Measurements from ENCODE around the gene HLCS. TPM values are rescaled to one million over a fixed set of nuclear protein-coding genes. Genes with fewer than 3 reads are reported as not detected.

The HLCS gene
- polyA plus RNA-seq, 1 experiment, result 22.3 TPM

DNA sequence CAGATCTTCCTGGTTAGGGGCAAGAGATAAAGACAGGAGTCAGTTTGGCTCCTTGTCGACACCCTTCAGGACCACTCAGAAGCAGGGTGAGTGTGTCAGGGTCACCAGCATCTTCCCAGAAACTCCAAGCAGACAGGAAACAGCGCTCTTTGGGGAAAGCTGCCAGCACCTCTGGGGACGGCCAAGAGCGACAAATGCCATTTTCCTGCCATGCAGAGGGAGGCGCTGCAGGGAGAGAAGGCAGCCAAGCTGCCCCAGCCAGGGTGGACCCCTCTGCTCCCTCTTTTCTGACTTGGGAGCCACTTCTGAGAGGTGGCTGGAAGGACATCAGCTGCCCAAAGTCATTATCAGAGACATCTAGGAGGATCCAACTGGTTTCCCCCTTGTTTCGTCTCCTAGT is 238.6 kb downstream of the HLCS start:
- Histone ChIP-seq H3K9me3 (ENCODE audit: control insufficient read depth, insufficient read depth, low read length) (peaks cover 2% of the 10 kb centered on the region; the same call in 1 of the 2 replicates), H3K27me3 (ENCODE audit: control insufficient read depth, insufficient read depth, low read length) (peaks cover 61% of the 10 kb centered on the region), H3K4me3 (ENCODE audit: low read depth, low read length) (no peak overlapping the region), H3K27ac (ENCODE audit: low read depth, low read length) (no peak overlapping the region)
- TF ChIP-seq, protein P1, sequence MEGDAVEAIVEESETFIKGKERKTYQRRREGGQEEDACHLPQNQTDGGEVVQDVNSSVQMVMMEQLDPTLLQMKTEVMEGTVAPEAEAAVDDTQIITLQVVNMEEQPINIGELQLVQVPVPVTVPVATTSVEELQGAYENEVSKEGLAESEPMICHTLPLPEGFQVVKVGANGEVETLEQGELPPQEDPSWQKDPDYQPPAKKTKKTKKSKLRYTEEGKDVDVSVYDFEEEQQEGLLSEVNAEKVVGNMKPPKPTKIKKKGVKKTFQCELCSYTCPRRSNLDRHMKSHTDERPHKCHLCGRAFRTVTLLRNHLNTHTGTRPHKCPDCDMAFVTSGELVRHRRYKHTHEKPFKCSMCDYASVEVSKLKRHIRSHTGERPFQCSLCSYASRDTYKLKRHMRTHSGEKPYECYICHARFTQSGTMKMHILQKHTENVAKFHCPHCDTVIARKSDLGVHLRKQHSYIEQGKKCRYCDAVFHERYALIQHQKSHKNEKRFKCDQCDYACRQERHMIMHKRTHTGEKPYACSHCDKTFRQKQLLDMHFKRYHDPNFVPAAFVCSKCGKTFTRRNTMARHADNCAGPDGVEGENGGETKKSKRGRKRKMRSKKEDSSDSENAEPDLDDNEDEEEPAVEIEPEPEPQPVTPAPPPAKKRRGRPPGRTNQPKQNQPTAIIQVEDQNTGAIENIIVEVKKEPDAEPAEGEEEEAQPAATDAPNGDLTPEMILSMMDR (IDR thresholded peaks at IDR 0.05; ENCODE audit: low read depth, low read length), result no peak
- CTCF ChIA-PET, result no interaction called here
- POLR2A ChIA-PET, result no interaction called here
- no peak for DNase-seq (ENCODE audit: low read depth, low spot score)

DNA sequence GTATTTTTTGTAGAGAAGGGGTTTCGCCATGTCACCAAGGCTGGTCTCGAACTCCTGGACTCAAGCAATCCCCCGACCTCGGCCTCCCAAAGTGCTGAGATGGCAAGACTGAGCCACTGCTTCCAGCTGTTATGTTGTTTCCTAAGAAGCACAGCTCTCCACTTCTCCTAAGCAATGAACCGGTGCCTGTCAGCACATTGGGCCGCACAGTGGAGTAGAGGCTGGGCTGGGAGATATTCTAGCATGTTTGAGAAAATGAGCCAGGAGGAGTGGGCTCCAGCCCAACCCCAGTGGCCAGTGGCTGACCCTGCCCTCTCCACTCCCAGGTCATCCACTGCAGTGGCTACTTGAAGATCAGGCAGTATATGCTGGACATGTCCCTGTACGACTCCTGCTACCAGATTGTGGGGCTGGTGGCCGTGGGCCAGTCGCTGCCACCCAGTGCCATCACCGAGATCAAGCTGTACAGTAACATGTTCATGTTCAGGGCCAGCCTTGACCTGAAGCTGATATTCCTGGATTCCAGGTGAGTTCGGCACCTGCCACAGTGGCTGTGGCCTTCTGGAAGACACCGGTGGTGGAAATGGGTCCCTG is 240.6 kb downstream of the HLCS start:
- peaks cover 52% of the 10 kb centered on the region for H3K27me3 ChIP-seq (ENCODE audit: control insufficient read depth, insufficient read depth, low read length)
- POLR2A ChIA-PET, result no interaction called here
- H3K9me3 ChIP-seq (ENCODE audit: control insufficient read depth, insufficient read depth, low read length), result no peaks in the 10 kb centered on the region; the same call in 1 of the 2 replicates
- no peak for DNase-seq (ENCODE audit: low read depth, low spot score)
- TF ChIP-seq, protein P1 (IDR thresholded peaks at IDR 0.05; ENCODE audit: low read depth, low read length), result no peak
- H3K4me3 ChIP-seq (ENCODE audit: low read depth, low read length), result no peak overlapping the region
- H3K27ac ChIP-seq (ENCODE audit: low read depth, low read length), result no peak overlapping the region
- CTCF ChIA-PET, result no interaction called here

DNA sequence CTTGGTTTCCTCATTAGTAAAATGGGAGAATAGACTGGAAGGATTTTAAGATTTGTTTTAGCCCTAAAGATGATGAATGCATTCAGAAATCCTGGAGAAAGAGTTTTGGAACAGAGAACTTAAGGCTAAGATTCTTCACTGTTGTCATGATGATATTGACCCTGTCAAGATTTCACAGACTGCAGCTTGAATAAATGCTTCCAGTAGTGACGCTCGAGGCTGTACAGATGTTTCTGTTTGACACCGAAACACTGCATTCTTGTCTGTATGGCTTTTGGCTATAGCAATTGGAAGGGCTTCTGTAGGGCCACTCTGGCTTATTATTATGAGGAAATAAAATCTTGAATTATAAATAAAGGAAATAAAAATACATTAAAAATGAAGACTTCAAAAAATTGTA is 241.8 kb downstream of the HLCS start:
- H3K27me3 ChIP-seq (ENCODE audit: control insufficient read depth, insufficient read depth, low read length), result peaks cover 44% of the 10 kb centered on the region
- DNase-seq (ENCODE audit: low read depth, low spot score), result no peak
- ChIA-PET POLR2A (no interaction called here), CTCF (no interaction called here)
- TF ChIP-seq, protein P1 (IDR thresholded peaks at IDR 0.05; ENCODE audit: low read depth, low read length), result no peak
- H3K4me3 ChIP-seq (ENCODE audit: low read depth, low read length), result no peak overlapping the region
- H3K27ac ChIP-seq (ENCODE audit: low read depth, low read length), result no peak overlapping the region
- H3K9me3 ChIP-seq (ENCODE audit: control insufficient read depth, insufficient read depth, low read length), result no peaks in the 10 kb centered on the region

DNA sequence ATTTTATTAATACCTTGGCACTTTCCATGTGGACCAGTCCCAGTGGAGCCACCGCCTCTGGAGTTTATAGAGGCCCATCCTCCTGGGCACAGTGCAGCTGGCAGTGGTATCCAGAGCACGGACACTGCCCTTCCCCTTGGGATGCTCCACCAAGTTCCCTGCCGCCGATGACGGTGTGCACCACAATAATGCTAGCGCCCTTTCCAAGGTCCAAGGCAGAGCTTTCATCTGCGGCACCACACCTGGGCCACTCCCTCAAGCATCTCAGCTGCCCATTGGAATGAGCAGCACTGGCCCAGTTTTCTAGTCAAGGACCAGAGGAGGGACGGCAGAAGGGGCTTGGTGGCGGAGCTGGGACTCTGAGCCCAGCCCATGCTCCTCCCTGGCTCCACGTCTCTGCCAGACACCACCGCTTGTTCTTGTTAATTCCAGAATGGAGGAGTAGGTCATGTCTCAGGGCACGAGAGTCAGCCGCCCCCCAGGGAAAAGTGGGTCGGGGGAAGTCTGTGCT is 243.0 kb downstream of the HLCS start:
- Histone ChIP-seq H3K27ac (ENCODE audit: low read depth, low read length) (no peak overlapping the region), H3K4me3 (ENCODE audit: low read depth, low read length) (no peak overlapping the region), H3K27me3 (ENCODE audit: control insufficient read depth, insufficient read depth, low read length) (peaks cover 44% of the 10 kb centered on the region), H3K9me3 (ENCODE audit: control insufficient read depth, insufficient read depth, low read length) (no peaks in the 10 kb centered on the region; the same call in 1 of the 2 replicates)
- no peak for DNase-seq (ENCODE audit: low read depth, low spot score)
- TF ChIP-seq, protein P1 (IDR thresholded peaks at IDR 0.05; ENCODE audit: low read depth, low read length), result no peak
- ChIA-PET POLR2A (no interaction called here), CTCF (interaction anchor here (1.4 kb wide), 1 partner anchor 26 kb away, joined by 3 read pairs; no protein-coding TSS in a partner anchor)
